Fibroblast of villous mesenchyme (primary cell): ENCODE measurements around the gene CREB5. TPM values are rescaled to one million over a fixed set of nuclear protein-coding genes. Genes with fewer than 3 reads are reported as not detected.

Source experiments
- DNase-seq: peaks from one replicate; pipeline ENCODE4 v3.0.0-alpha.2; 2010; ENCODE audit warnings: low read depth
- H3K4me3 ChIP-seq: 2 replicates; pipeline ENCODE4 v1.5.1; 2011; ENCODE audit warnings: low read depth, mild to moderate bottlenecking, low read length
- CTCF ChIP-seq: IDR thresholded peaks from 2 replicates; pipeline ENCODE4 v1.5.1; 2012; ENCODE audit warnings: low read depth, mild to moderate bottlenecking, low read length; ENCODE audit not compliant: insufficient read depth
- total RNA-seq: library from RNA; depleted of rRNA; stranded (reverse); fragments of >200 nt; gene quantifications from 2 replicates; pipeline ENCODE4 v1.2.3, GENCODE V29; 2012

Gene CREB5
- total RNA-seq, 1 donor, result 6.0 TPM

GRCh38 chr7:28832669-28833068, 420.4 kb downstream of the CREB5 start:
- no peak for DNase-seq
- no peak overlapping the region for H3K4me3 ChIP-seq
- no peak for TF ChIP-seq CTCF

GRCh38 chr7:28835800-28836199, 423.5 kb downstream of the CREB5 start:
- TF ChIP-seq CTCF, result no peak
- DNase-seq, result peak; percentile 68
- no peak overlapping the region for H3K4me3 ChIP-seq

GRCh38 chr7:28836716-28837115, 424.4 kb downstream of the CREB5 start:
- TF ChIP-seq CTCF, result no peak
- DNase-seq, result no peak
- no peak overlapping the region for H3K4me3 ChIP-seq

- no peak overlapping the region for H3K4me3 ChIP-seq
- no peak for DNase-seq
- TF ChIP-seq CTCF, result no peak
Observed at GRCh38 chr7:28837216-28837615, 424.9 kb downstream of the CREB5 start.

- DNase-seq, result peak; percentile 30
- H3K4me3 ChIP-seq, result no peak overlapping the region
- TF ChIP-seq CTCF, result peak; percentile 61
Observed at GRCh38 chr7:28840592-28840995, 428.3 kb downstream of the CREB5 start.

- H3K4me3 ChIP-seq, result no peak overlapping the region
- DNase-seq, result no peak
- TF ChIP-seq CTCF, result no peak
Observed at GRCh38 chr7:28841766-28842165, 429.4 kb downstream of the CREB5 start.

GRCh38 chr7:28842769-28843295, 430.5 kb downstream of the CREB5 start:
- H3K4me3 ChIP-seq, result no peak overlapping the region
- no peak for DNase-seq
- no peak for TF ChIP-seq CTCF
